Endothelial cell of umbilical vein (primary cell): ENCODE measurements around the gene HECW1. TPM values are rescaled to one million over a fixed set of nuclear protein-coding genes. Genes with fewer than 3 reads are reported as not detected.

Source experiments
- BruUV-seq: library from RNA; stranded (reverse); fragments of 400-500 nt; replicated peaks from 2 replicates; lab custom pipeline; 2021; lab: Mats Ljungman, UMichigan
- CTCF ChIA-PET: fragments of 300-600, 350-600 bp; sonication (Branson Sonifier 250); formaldehyde crosslinking; loops from one replicate; lab custom pipeline; 2021; ENCODE audit warnings: antibody characterized with exemption, inconsistent platforms; lab: Charles Lee
- POLR2A ChIA-PET: fragments of 300-600, 350-600 bp; sonication (Branson Sonifier 250); formaldehyde crosslinking; loops from one replicate; lab custom pipeline; 2021; ENCODE audit warnings: antibody characterized with exemption, inconsistent platforms; lab: Charles Lee
- DNase-seq: peaks from one replicate; pipeline ENCODE4 v3.0.0-alpha.2; 2011; ENCODE audit warnings: low read depth, low spot score
- FAIRE-seq: peaks from 2 replicates; lab custom pipeline; 2011; peaks lifted over from hg19 to GRCh38; lab: Jason Lieb, UNC
- H2AFZ ChIP-seq: 2 replicates; pipeline ENCODE4 v1.6.0; 2012; ENCODE audit warnings: low read depth, low read length, control low read depth, inconsistent platforms
- H3K27ac ChIP-seq: 2 replicates; pipeline ENCODE4 v1.5.1; 2011; ENCODE audit warnings: low read depth, mild to moderate bottlenecking, control low read depth, low read length, moderate library complexity; ENCODE audit not compliant: insufficient read depth
- H3K27me3 ChIP-seq, 2 experiments: 2 replicates each; pipeline versions ENCODE4 v1.6.0 to v1.6.1; 2011; ENCODE audit warnings: low read length in 2 of 2, mixed read lengths in 1 of 2; ENCODE audit not compliant: control insufficient read depth in 2 of 2, insufficient read depth in 2 of 2
- H3K36me3 ChIP-seq, 2 experiments: 2 replicates in 1 of 2; 3 replicates in 1 of 2; pipeline ENCODE4 v1.5.1; 2011; ENCODE audit warnings: low read length in 2 of 2, mild to moderate bottlenecking in 1 of 2, moderate library complexity in 1 of 2; ENCODE audit not compliant: control insufficient read depth in 2 of 2, insufficient read depth in 2 of 2; ENCODE audit errors: extremely low read depth in 1 of 2
- H3K4me1 ChIP-seq: 3 replicates; pipeline ENCODE4 v1.5.1; 2011; ENCODE audit warnings: mild to moderate bottlenecking, low read length; ENCODE audit not compliant: control insufficient read depth, insufficient read depth; ENCODE audit errors: extremely low read depth
- H3K4me2 ChIP-seq: 2 replicates; pipeline ENCODE4 v1.6.1; 2011; ENCODE audit warnings: low read length, control low read depth, mixed read lengths; ENCODE audit not compliant: insufficient read depth
- H3K4me3 ChIP-seq, 3 experiments: fragments of 200-600 bp in 1 of 3; sonication (generic), shearing (Covaris generic) in 1 of 3; replicated peaks in 1 of 3; 2 replicates each; pipeline ENCODE4 v1.5.1; 2011 to 2016; ENCODE audit warnings: control low read depth in 3 of 3, low read length in 3 of 3, mild to moderate bottlenecking in 2 of 3, inconsistent platforms in 1 of 3, low read depth in 1 of 3, moderate library complexity in 1 of 3; ENCODE audit not compliant: insufficient read depth in 1 of 3
- H3K79me2 ChIP-seq: 2 replicates; pipeline ENCODE4 v1.6.0; 2012; ENCODE audit warnings: low read length, inconsistent platforms; ENCODE audit not compliant: control insufficient read depth, insufficient read depth
- H3K9ac ChIP-seq: replicated peaks from 2 replicates; pipeline ENCODE3; 2011; ENCODE audit warnings: low read length, control low read depth; ENCODE audit not compliant: insufficient read depth; ENCODE audit errors: extremely low read depth
- H3K9me1 ChIP-seq: replicated peaks from 3 replicates; pipeline ENCODE4 v1.6.0; 2011; ENCODE audit warnings: mild to moderate bottlenecking, low read length; ENCODE audit not compliant: control insufficient read depth, insufficient read depth; ENCODE audit errors: extremely low read depth
- H3K9me3 ChIP-seq: replicated peaks from 2 replicates; pipeline ENCODE4 v1.5.1; 2012; ENCODE audit warnings: low read length, inconsistent platforms; ENCODE audit not compliant: control insufficient read depth, insufficient read depth
- H4K20me1 ChIP-seq: replicated peaks from 2 replicates; pipeline ENCODE3; 2011; ENCODE audit warnings: mild to moderate bottlenecking, low read length; ENCODE audit not compliant: control insufficient read depth, insufficient read depth; ENCODE audit errors: extremely low read depth
- EZH2 ChIP-seq: IDR thresholded peaks from 2 replicates; pipeline ENCODE4 v1.6.1; 2012; ENCODE audit warnings: borderline replicate concordance, low read depth, mild to moderate bottlenecking, moderate library complexity, low read length, inconsistent platforms; ENCODE audit not compliant: severe bottlenecking
- FOS ChIP-seq: IDR thresholded peaks from 2 replicates; pipeline ENCODE4 v1.6.1; 2011; ENCODE audit warnings: mild to moderate bottlenecking, low read length, moderate library complexity, borderline replicate concordance; ENCODE audit not compliant: insufficient read depth
- GATA2 ChIP-seq: IDR thresholded peaks from 2 replicates; pipeline ENCODE4 v1.7.0; 2011; ENCODE audit warnings: low read depth, mild to moderate bottlenecking, moderate library complexity, mixed read lengths, low read length; ENCODE audit not compliant: insufficient read length, insufficient read depth
- JUN ChIP-seq: IDR thresholded peaks from 2 replicates; pipeline ENCODE4 v1.6.1; 2011; ENCODE audit warnings: borderline replicate concordance, low read depth; ENCODE audit not compliant: insufficient read length, insufficient read depth
- MAX ChIP-seq: IDR thresholded peaks from 2 replicates; pipeline ENCODE4 v1.6.1; 2011; ENCODE audit not compliant: insufficient read depth, insufficient read length
- MYC ChIP-seq: IDR thresholded peaks from one replicate; pipeline ENCODE4 v1.6.1; 2011; ENCODE audit warnings: mild to moderate bottlenecking, low read depth, low read length
- POLR2A ChIP-seq: IDR thresholded peaks from 2 replicates; pipeline ENCODE4 v1.6.1; 2012; ENCODE audit warnings: low read depth, mild to moderate bottlenecking, control low read depth, low read length
- POLR2AphosphoS5 ChIP-seq: IDR thresholded peaks from 2 replicates; pipeline ENCODE4 v1.6.1; 2012; ENCODE audit warnings: low read depth, mild to moderate bottlenecking, control low read depth, low read length, moderate library complexity; ENCODE audit not compliant: insufficient read depth
- dilution Hi-C: fragments of 300-500 bp; cut with MboI; formaldehyde crosslinking; loops from one replicate; pipeline ENCODE4 v1.15.0; 2019; ENCODE audit warnings: low sequenced_read_pairs; ENCODE audit not compliant: extremely low pct_ligation_motif_present
- intact Hi-C: fragments of 100-400 bp; cut with micrococcal nuclease; formaldehyde crosslinking; loops from one replicate; pipeline ENCODE4 v1.10.0; 2022
- polyA plus RNA-seq, 4 experiments: library from polyadenylated mRNA; depleted of rRNA in 3 of 4; stranded (reverse) in 3 of 4; unstranded in 1 of 4; fragments of >200 nt; gene quantifications; 2 replicates each; pipeline versions ENCODE4 v1.2.1 to v1.2.3, GENCODE V29; 2011 to 2012; ENCODE audit warnings: missing spikeins in 1 of 4
- total RNA-seq: library from RNA; stranded (reverse); gene quantifications from 2 replicates; pipeline ENCODE4 v1.2.3, GENCODE V29; 2021
- TF ChIP-seq, protein P1 (sequence below), 2 donors: IDR thresholded peaks; 1 replicate in 1 of 2; 2 replicates in 1 of 2; pipeline ENCODE4 v1.5.1; 2011; ENCODE audit warnings: low read length in 2 of 2, mild to moderate bottlenecking in 2 of 2, moderate library complexity in 2 of 2, control low read depth in 1 of 2, inconsistent platforms in 1 of 2, low read depth in 1 of 2; ENCODE audit not compliant: insufficient read depth in 1 of 2; ENCODE audit errors: extremely low read depth in 1 of 2

The HECW1 gene
- total and polyA plus RNA-seq, 2 donors (not counting 3 experiments of a cell fraction or from before 2014, with no cell fraction given) = not detected

DNA sequence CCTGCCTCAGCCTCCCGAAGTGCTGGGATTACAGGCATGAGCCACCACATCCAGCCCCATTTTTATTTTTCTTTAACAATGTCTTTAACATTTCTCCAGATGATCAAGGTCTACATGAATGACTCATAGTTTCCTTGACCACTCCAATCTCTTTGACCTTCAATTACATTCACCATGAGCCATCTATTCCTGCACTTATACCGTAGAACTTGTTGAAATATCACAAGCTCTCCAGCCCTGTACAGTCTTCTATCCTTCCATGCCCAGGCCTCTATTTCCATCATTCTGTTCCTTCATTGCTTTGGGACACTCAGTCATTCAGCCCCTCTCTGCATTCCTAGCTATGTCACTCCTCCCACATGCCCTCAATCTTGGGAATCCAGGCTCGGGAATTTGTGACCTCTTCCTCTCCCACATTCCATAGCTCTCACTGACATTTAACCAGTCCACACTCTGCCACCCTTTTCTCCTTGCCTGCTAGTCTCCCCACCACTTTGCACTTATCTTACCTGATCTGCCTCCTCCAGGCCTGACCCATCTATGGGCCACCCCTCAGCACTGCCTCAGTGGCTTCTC lies 318.7 kb downstream of the HECW1 start:
- no peaks in the 10 kb centered on the region for H3K4me1 ChIP-seq
- no peaks in the 10 kb centered on the region for H3K9me1 ChIP-seq
- peak; percentile 16 for TF ChIP-seq JUN
- TF ChIP-seq, protein P1, sequence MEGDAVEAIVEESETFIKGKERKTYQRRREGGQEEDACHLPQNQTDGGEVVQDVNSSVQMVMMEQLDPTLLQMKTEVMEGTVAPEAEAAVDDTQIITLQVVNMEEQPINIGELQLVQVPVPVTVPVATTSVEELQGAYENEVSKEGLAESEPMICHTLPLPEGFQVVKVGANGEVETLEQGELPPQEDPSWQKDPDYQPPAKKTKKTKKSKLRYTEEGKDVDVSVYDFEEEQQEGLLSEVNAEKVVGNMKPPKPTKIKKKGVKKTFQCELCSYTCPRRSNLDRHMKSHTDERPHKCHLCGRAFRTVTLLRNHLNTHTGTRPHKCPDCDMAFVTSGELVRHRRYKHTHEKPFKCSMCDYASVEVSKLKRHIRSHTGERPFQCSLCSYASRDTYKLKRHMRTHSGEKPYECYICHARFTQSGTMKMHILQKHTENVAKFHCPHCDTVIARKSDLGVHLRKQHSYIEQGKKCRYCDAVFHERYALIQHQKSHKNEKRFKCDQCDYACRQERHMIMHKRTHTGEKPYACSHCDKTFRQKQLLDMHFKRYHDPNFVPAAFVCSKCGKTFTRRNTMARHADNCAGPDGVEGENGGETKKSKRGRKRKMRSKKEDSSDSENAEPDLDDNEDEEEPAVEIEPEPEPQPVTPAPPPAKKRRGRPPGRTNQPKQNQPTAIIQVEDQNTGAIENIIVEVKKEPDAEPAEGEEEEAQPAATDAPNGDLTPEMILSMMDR (IDR thresholded peaks at IDR 0.05; ENCODE audit: extremely low read depth in 1 of 2, insufficient read depth in 1 of 2, low read depth in 1 of 2, low read length in 2 of 2) = no peak
- TF ChIP-seq FOS = no peak
- no peaks in the 10 kb centered on the region for H3K9me3 ChIP-seq
- peaks cover 0 to 3% of the 10 kb centered on the region in 2 experiments for H3K27me3 ChIP-seq
- POLR2A ChIA-PET = no interaction called here
- dilution Hi-C loops (no loop called here), intact Hi-C loops (no loop called here)
- H3K4me3 ChIP-seq = no peak overlapping the region
- no peaks in the 10 kb centered on the region for H3K36me3 ChIP-seq
- no peak overlapping the region for H3K27ac ChIP-seq
- FAIRE-seq = no peak
- CTCF ChIA-PET = interaction anchor here (0.7 to 2.8 kb wide), 3 partner anchors 9 to 24 kb away, joined by 3 to 23 read pairs (median 3); no protein-coding TSS in a partner anchor
- no peak overlapping the region for H2AFZ ChIP-seq
- H3K9ac ChIP-seq = no peak overlapping the region
- no peak overlapping the region for H3K4me2 ChIP-seq
- H3K79me2 ChIP-seq = no peaks in the 10 kb centered on the region
- H4K20me1 ChIP-seq = no peaks in the 10 kb centered on the region
- BruUV-seq = no TSS peak
- DNase-seq = no peak

GRCh38 chr7:43433639-43434038 lies 321.2 kb downstream of the HECW1 start:
- Histone ChIP-seq H2AFZ (no peak overlapping the region), H3K4me1 (no peaks in the 10 kb centered on the region), H3K9me1 (no peaks in the 10 kb centered on the region), H3K9ac (no peak overlapping the region), H3K36me3 (no peaks in the 10 kb centered on the region), H3K9me3 (no peaks in the 10 kb centered on the region), H3K4me2 (no peak overlapping the region), H3K27me3 (peaks cover 0 to 3% of the 10 kb centered on the region in 2 experiments), H3K4me3 (no peak overlapping the region), H3K79me2 (no peaks in the 10 kb centered on the region), H3K27ac (no peak overlapping the region), H4K20me1 (no peaks in the 10 kb centered on the region)
- no peak for DNase-seq
- TF ChIP-seq POLR2A = no peak
- TF ChIP-seq JUN = no peak
- TF ChIP-seq, protein P1 (IDR thresholded peaks at IDR 0.05; ENCODE audit: extremely low read depth in 1 of 2, insufficient read depth in 1 of 2, low read depth in 1 of 2, low read length in 2 of 2) = no peak
- TF ChIP-seq GATA2 = no peak
- TF ChIP-seq MAX = no peak
- no peak for TF ChIP-seq MYC
- TF ChIP-seq POLR2AphosphoS5 = no peak
- no peak for TF ChIP-seq FOS
- no peak for TF ChIP-seq EZH2
- POLR2A ChIA-PET = no interaction called here
- CTCF ChIA-PET = interaction anchor here (1.4 to 1.6 kb wide), 2 partner anchors 10 to 13 kb away, joined by 3 to 4 read pairs; no protein-coding TSS in a partner anchor
- dilution Hi-C loops (no loop called here), intact Hi-C loops (no loop called here)
- no TSS peak for BruUV-seq
- FAIRE-seq = no peak
